ENCODE results near the gene ZNF471.

Gene ZNF471

DNA sequence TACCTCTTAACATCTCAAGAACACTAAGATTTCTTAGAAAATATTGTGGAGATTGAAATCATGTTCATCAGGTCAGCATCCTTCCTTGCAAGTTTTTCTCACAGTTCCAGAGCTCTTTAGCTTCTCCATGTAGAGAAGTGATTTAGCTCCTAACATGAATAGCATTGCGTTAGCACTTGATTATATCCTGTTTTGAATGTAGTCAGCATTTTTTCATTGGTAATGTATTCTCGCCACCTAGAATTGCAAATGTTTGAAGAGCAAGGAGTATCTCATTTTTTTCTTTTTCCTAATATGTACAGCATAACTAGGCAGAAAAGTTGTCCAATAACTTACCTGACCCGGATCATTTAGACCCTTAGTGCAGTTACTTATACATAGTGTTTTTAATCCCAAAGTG lies 66.3 kb downstream of the ZNF471 start:
- DNase-seq (ENCODE audit: low spot score), result no peak

DNA sequence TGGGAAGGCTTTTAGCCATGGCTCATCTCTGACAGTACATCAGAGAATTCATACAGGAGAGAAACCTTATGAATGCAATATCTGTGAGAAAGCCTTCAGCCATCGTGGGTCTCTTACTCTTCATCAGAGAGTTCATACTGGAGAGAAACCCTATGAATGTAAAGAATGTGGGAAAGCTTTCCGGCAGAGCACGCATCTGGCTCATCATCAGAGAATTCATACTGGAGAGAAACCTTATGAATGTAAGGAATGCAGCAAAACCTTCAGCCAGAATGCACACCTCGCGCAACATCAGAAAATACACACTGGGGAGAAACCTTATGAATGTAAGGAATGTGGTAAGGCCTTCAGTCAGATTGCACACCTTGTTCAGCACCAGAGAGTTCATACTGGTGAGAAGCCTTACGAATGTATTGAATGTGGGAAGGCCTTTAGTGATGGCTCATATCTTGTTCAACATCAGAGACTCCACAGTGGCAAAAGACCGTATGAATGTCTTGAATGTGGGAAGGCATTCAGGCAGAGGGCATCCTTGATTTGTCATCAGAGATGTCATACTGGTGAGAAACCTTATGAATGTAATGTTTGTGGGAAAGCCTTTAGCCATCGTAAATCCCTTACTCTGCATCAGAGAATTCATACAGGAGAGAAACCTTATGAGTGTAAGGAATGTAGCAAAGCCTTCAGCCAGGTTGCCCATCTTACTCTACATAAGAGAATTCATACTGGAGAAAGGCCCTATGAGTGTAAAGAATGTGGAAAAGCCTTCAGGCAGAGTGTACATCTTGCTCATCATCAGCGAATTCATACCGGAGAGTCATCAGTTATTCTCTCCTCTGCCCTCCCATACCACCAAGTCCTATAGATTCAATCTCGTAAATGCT lies 70.3 kb downstream of the ZNF471 start:
- DNase-seq (ENCODE audit: low spot score), result no peak

Measured in activated CD4-positive, alpha-beta T cell treated with anti-CD3 and anti-CD28 coated beads, Interleukin-2, Interleukin-4, amounts not matched to agents 100 ng/mL and 50 ng/mL, durations not matched to agents 16 hours and 8 hours (primary cell).